ENCODE data around the gene DDX51.

The DDX51 gene

GRCh38 chr12:132144115-132144809 lies at the start of gene DDX51, which contains the start of gene NOC4L:
DDX51 (minus strand) TSS chr12:132144319; CDS start chr12:132144296, 23 bp downstream.
NOC4L (plus strand) TSS chr12:132144457; CDS start chr12:132144489, 32 bp downstream.
- peak; percentile 95 for DNase-seq

- no peak for DNase-seq
These were observed 47.8 kb upstream of the DDX51 start for GRCh38 chr12:132191715-132192553.

GRCh38 chr12:132190834-132191500 lies 46.8 kb upstream of the DDX51 start:
- no peak for DNase-seq

GRCh38 chr12:132190012-132190755 lies 46.1 kb upstream of the DDX51 start:
- no peak for DNase-seq

- DNase-seq = peak; percentile 33
These were observed 45.4 kb upstream of the DDX51 start for GRCh38 chr12:132189378-132190011.

- DNase-seq = no peak
These were observed 44.8 kb upstream of the DDX51 start for GRCh38 chr12:132188916-132189325.

GRCh38 chr12:132188451-132188901 lies 44.4 kb upstream of the DDX51 start:
- no peak for DNase-seq

GRCh38 chr12:132187646-132188450 lies 43.7 kb upstream of the DDX51 start:
- DNase-seq = no peak

- DNase-seq = no peak
These were observed 42.9 kb upstream of the DDX51 start for GRCh38 chr12:132186857-132187620.

- no peak for DNase-seq
These were observed 42.2 kb upstream of the DDX51 start for GRCh38 chr12:132186208-132186856.

- DNase-seq = no peak
These were observed 41.6 kb upstream of the DDX51 start for GRCh38 chr12:132185705-132186104.

GRCh38 chr12:132182711-132183365 lies 38.7 kb upstream of the DDX51 start:
- no peak for DNase-seq

GRCh38 chr12:132182206-132182710 lies 38.1 kb upstream of the DDX51 start:
- DNase-seq = no peak

GRCh38 chr12:132181570-132182200 lies 37.6 kb upstream of the DDX51 start:
- DNase-seq = no peak

GRCh38 chr12:132180648-132181546 lies 36.8 kb upstream of the DDX51 start:
- DNase-seq = no peak

- DNase-seq = no peak
These were observed 35.6 kb upstream of the DDX51 start for GRCh38 chr12:132179431-132180362.

Measured in midbrain (tissue), 1 donor.